HCT116 (cell line): Measurements from ENCODE around the gene VEGFA.

Experiments
- CEBPB ChIP-seq: IDR thresholded peaks from 2 replicates; pipeline ENCODE4 v1.6.1; 2012; ENCODE audit warnings: low read depth
- POLR2A ChIP-seq: IDR thresholded peaks from 2 replicates; pipeline ENCODE4 v1.7.0; 2011; ENCODE audit warnings: borderline replicate concordance; ENCODE audit not compliant: insufficient read depth, insufficient read length; ENCODE audit errors: extremely low read depth
- POLR2AphosphoS5 ChIP-seq: IDR thresholded peaks from 2 replicates; pipeline ENCODE4 v1.6.1; 2011; ENCODE audit warnings: mild to moderate bottlenecking, low read depth, low read length, moderate library complexity
- RAD21 ChIP-seq: IDR thresholded peaks from 2 replicates; pipeline ENCODE4 v1.6.1; 2012; ENCODE audit warnings: low read depth, mild to moderate bottlenecking
- SIN3A ChIP-seq: IDR thresholded peaks from 2 replicates; pipeline ENCODE4 v1.6.1; 2012; ENCODE audit warnings: low read depth
- SP1 ChIP-seq: IDR thresholded peaks from 2 replicates; pipeline ENCODE4 v1.6.1; 2012; ENCODE audit warnings: low read depth
- SRF ChIP-seq: IDR thresholded peaks from 2 replicates; pipeline ENCODE4 v1.6.1; 2012; ENCODE audit warnings: low read depth
- TF ChIP-seq, protein P1 (sequence below), 3 experiments: fragments of 200-600 bp in 1 of 3; sonication (generic) in 1 of 3; IDR thresholded peaks in 2 of 3; conservative IDR thresholded peaks in 1 of 3; 2 replicates each; pipeline ENCODE4 v1.5.1; 2012 to 2017; ENCODE audit warnings: low read depth in 2 of 3, low read length in 2 of 3, antibody characterized with exemption in 1 of 3, borderline replicate concordance in 1 of 3, control low read depth in 1 of 3, mild to moderate bottlenecking in 1 of 3, mixed read lengths in 1 of 3, mixed run types in 1 of 3, moderate library complexity in 1 of 3; ENCODE audit not compliant: insufficient read depth in 1 of 3
- TF ChIP-seq, protein P2 (sequence below): IDR thresholded peaks from 2 replicates; pipeline ENCODE4 v1.6.1; 2012

DNA sequence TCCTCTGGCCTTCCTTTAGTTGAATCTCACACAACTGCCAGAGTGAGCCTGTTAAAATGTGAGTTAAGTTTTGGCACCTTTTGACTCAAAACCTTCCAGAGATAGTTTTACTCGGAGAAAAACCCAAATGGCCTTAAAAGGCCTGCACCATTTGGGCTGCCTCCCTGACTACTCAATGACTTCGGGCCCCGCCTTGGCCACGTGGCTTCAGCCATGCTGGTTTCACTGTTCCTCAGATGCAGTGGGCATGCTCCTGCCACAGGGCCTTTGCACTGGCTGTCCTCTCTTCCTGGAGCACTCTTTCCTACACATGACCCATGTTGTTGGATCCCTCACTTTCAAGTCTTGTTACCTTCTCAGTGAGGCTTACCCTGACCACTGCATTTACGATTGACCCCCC lies 18.3 kb downstream of the VEGFA start:
- TF ChIP-seq POLR2AphosphoS5 (no peak), RAD21 (no peak), SRF (no peak), CEBPB (no peak), SP1 (no peak), POLR2A (no peak), SIN3A (no peak)
- TF ChIP-seq, protein P1, sequence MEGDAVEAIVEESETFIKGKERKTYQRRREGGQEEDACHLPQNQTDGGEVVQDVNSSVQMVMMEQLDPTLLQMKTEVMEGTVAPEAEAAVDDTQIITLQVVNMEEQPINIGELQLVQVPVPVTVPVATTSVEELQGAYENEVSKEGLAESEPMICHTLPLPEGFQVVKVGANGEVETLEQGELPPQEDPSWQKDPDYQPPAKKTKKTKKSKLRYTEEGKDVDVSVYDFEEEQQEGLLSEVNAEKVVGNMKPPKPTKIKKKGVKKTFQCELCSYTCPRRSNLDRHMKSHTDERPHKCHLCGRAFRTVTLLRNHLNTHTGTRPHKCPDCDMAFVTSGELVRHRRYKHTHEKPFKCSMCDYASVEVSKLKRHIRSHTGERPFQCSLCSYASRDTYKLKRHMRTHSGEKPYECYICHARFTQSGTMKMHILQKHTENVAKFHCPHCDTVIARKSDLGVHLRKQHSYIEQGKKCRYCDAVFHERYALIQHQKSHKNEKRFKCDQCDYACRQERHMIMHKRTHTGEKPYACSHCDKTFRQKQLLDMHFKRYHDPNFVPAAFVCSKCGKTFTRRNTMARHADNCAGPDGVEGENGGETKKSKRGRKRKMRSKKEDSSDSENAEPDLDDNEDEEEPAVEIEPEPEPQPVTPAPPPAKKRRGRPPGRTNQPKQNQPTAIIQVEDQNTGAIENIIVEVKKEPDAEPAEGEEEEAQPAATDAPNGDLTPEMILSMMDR (IDR thresholded peaks at IDR 0.05 in 2 of 3, conservative IDR thresholded peaks at IDR 0.05 in 1 of 3; ENCODE audit: borderline replicate concordance in 1 of 3, insufficient read depth in 1 of 3, low read depth in 2 of 3, low read length in 2 of 3) = no peak
- TF ChIP-seq, protein P2, sequence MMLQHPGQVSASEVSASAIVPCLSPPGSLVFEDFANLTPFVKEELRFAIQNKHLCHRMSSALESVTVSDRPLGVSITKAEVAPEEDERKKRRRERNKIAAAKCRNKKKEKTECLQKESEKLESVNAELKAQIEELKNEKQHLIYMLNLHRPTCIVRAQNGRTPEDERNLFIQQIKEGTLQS = no peak
